ENCODE measurements around the gene SMURF2.
A peak's percentile ranks its signal among the peaks of the same experiment; 100 is the strongest.
"Not testable (repeated sequence)": the region's sequence is repeated elsewhere in the genome, so short reads cannot be mapped to it uniquely, and the experiment has no call there.

The SMURF2 gene

DNA sequence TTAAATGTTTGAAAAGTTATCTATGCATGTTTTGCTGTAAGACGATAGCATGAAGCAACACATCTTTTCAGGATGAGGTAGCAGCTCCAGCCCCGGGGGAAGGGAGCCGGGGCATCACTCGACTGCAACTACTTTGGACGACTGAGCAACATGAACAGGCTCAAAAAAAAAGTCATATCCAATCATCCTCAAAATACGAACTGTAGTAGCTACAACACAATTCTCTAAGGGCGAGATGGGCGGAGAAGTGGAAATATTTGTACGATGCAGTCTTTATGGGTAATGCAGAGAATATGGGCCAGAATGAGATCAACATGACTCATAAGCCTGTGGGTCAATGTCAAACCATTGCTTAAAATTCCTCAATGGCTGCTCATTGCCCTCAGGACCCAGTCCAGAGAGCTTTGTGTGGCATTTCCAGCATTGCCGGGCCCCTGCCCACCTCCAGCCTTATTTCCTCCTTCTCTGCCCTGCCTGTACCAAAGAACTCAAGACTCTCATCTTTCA, 17.7 kb upstream of the SMURF2 start:
- TF ChIP-seq, protein P1, sequence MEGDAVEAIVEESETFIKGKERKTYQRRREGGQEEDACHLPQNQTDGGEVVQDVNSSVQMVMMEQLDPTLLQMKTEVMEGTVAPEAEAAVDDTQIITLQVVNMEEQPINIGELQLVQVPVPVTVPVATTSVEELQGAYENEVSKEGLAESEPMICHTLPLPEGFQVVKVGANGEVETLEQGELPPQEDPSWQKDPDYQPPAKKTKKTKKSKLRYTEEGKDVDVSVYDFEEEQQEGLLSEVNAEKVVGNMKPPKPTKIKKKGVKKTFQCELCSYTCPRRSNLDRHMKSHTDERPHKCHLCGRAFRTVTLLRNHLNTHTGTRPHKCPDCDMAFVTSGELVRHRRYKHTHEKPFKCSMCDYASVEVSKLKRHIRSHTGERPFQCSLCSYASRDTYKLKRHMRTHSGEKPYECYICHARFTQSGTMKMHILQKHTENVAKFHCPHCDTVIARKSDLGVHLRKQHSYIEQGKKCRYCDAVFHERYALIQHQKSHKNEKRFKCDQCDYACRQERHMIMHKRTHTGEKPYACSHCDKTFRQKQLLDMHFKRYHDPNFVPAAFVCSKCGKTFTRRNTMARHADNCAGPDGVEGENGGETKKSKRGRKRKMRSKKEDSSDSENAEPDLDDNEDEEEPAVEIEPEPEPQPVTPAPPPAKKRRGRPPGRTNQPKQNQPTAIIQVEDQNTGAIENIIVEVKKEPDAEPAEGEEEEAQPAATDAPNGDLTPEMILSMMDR (IDR thresholded peaks at IDR 0.05; ENCODE audit: unreplicated experiment in 3 of 3) = no peak
- no peaks in the 10 kb centered on the region for H3K27me3 Mint-ChIP-seq (ENCODE audit: low read depth)
- no peak overlapping the region for H3K4me3 Mint-ChIP-seq
- no peaks in the 10 kb centered on the region for H3K9me3 Mint-ChIP-seq
- no peaks in the 10 kb centered on the region for H3K4me1 Mint-ChIP-seq
- no peaks in the 10 kb centered on the region for H3K36me3 Mint-ChIP-seq (ENCODE audit: low read depth)
- no peak overlapping the region for H3K27ac Mint-ChIP-seq

DNA sequence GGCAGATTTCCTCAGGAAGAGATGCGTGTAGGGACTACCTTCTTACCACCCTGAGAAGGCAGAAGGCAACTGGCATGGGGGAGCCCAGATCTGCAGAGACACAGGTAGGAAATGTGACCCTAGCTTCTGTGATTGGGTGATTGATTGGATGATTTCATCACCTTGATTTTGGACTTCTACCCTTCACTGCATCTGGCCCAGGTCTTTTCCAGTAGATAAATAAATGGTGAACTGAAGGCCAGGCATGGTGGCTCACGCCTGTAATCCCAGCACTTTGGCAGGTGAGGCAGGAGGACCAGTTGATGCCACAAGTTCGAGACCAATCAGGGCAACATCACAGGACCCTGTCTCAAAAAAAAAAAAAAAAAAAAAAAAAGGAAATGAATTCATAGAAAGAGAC, 14.7 kb upstream of the SMURF2 start:
- Mint-ChIP-seq H3K36me3 (ENCODE audit: low read depth) (no peaks in the 10 kb centered on the region), H3K4me1 (no peaks in the 10 kb centered on the region)

DNA sequence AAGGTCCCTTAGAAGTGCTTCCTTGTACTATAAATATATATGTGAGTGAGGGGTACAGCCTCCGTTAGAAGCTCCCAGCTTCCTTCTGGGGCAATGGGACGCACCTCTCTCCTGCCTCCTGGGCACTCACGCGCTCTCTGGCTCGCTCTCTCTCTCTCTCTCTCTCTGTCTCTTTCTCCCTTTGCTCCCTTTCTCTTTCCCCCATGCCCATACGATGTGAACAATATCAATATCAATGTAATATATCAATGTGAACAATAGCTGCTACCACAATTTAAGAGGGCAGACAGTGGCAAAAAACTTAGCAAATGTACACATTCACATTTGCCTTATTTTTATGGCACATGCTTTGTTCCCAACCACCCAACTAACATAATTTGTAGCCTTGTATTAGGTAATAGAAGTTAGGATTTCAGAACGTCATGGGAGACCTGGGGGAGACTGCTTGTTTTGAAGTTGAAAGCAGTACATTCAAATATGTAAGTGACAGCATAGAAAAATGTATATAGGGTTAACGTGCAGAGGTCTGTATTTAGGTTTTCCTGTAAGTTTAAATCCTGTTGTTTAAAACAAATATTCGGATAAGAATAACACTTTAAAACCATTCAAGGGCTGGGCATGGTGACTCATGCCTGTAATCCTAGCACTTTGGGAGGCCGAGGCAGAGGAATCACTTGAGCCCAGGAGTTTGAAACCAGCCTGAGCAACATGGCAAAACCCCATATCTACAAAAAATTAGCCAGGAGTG, 8.9 kb upstream of the SMURF2 start:
- H3K4me1 Mint-ChIP-seq; H3K36me3 Mint-ChIP-seq (ENCODE audit: low read depth); H3K27ac Mint-ChIP-seq; H3K9me3 Mint-ChIP-seq; H3K4me3 Mint-ChIP-seq; H3K27me3 Mint-ChIP-seq (ENCODE audit: low read depth): not testable (repeated sequence)

More for the DNA sequence above, 14.7 kb upstream of the SMURF2 start:
- Mint-ChIP-seq H3K27ac (no peak overlapping the region), H3K9me3 (no peaks in the 10 kb centered on the region), H3K4me3 (no peak overlapping the region), H3K27me3 (ENCODE audit: low read depth) (no peaks in the 10 kb centered on the region)
- TF ChIP-seq, protein P1 (IDR thresholded peaks at IDR 0.05; ENCODE audit: unreplicated experiment in 3 of 3) = no peak

DNA sequence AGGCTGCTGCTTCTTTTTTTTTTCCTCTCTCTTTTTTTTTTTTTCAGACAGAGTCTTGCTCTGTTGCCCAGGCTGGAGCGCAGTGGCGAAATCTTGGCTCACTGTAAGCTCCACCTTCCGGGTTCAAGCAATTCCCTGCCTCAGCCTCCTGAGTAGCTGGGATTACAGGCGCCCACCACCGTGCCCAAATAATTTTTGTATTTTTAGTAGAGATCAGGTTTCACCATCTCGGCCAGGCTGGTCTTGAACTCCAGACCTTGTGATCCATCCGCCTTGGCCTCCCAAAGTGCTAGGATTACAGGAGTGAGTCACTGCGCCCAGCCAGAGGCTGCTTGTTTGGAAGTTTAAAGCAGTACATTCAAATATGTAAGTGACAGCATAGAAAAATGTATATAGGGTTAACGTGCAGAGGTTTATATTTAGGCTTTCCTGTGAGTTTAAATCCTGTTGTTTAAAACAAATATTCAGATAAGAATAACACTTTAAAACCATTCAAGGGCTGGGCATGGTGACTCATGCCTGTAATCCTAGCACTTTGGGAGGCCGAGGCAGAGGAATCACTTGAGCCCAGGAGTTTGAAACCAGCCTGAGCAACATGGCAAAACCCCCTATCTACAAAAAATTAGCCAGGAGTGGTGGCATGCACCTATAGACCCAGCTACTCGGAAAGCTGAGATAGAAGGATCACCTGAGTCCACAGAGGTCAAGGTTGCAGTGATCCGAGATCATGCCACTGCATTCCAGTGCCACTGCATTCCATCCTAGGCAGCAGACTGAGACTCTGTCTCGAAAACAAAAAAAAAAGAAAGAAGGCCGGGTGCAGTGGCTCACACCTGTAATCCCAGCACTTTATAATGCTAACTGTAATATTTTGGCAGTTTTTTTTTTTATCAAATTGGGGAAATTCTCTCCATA, 6.0 kb upstream of the SMURF2 start:
- H3K27ac Mint-ChIP-seq; H3K27me3 Mint-ChIP-seq (ENCODE audit: low read depth); H3K4me1 Mint-ChIP-seq; H3K4me3 Mint-ChIP-seq; H3K36me3 Mint-ChIP-seq (ENCODE audit: low read depth); H3K9me3 Mint-ChIP-seq: not testable (repeated sequence)

DNA sequence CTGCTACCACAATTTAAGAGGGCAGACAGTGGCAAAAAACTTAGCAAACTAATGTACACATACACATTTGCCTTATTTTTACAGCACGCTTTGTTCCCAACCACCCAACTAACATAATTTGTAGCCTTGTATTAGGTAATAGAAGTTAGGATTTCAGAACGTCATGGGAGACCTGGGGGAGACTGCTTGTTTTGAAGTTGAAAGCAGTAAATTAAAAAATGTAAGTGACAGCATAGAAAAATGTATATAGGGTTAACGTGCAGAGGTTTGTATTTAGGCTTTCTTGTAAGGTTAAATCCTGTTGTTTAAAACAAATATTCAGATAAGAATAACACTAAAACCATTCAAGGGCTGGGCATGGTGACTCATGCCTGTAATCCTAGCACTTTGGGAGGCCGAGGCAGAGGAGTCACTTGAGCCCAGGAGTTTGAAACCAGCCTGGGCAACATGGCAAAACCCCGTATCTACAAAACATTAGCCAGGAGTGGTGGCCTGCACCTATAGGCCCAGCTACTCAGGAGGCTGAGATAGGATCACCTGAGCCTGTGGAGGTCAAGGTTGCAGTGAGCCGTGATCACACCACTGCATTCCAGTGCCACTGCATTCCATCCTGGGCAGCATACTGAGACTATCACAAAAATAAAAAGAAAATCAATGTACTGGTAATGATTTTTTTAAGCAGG, 2.3 kb upstream of the SMURF2 start:
- Mint-ChIP-seq H3K4me1 (peaks cover 12% of the 10 kb centered on the region), H3K27ac (peak overlapping the region in 1 of 3 experiments; percentile 21), H3K4me3 (peak overlapping the region; percentile 20 to 33 (median 26))
- not testable (repeated sequence) for H3K27me3 Mint-ChIP-seq (ENCODE audit: low read depth); H3K36me3 Mint-ChIP-seq (ENCODE audit: low read depth); H3K9me3 Mint-ChIP-seq

GRCh38 chr17:64663836-64664235, 1.7 kb upstream of the SMURF2 start:
- peak overlapping the region; percentile 30 to 52 (median 33) for H3K4me3 Mint-ChIP-seq
- not testable (repeated sequence) for H3K36me3 Mint-ChIP-seq (ENCODE audit: low read depth); H3K9me3 Mint-ChIP-seq; H3K27me3 Mint-ChIP-seq (ENCODE audit: low read depth); H3K27ac Mint-ChIP-seq
- peaks cover 17% of the 10 kb centered on the region for H3K4me1 Mint-ChIP-seq

GRCh38 chr17:64662774-64663367, 764 bp upstream of the SMURF2 start:
- peaks cover 19% of the 10 kb centered on the region for H3K4me1 Mint-ChIP-seq
- no peaks in the 10 kb centered on the region for H3K27me3 Mint-ChIP-seq (ENCODE audit: low read depth)
- peak overlapping the region; percentile 90 to 93 (median 92) for H3K4me3 Mint-ChIP-seq
- no peaks in the 10 kb centered on the region for H3K9me3 Mint-ChIP-seq
- H3K36me3 Mint-ChIP-seq (ENCODE audit: low read depth) = no peaks in the 10 kb centered on the region
- peak overlapping the region; percentile 47 to 90 (median 75) for H3K27ac Mint-ChIP-seq
- TF ChIP-seq, protein P1 (IDR thresholded peaks at IDR 0.05; ENCODE audit: unreplicated experiment in 3 of 3) = no peak
